Renal cortical epithelial cell (primary cell): ENCODE results near the gene TOM1. TPM values are rescaled to one million over a fixed set of nuclear protein-coding genes. Genes with fewer than 3 reads are reported as not detected.

Source experiments
- DNase-seq: peaks from one replicate; pipeline ENCODE4 v3.0.0-alpha.2; 2011; ENCODE audit warnings: low read depth
- total RNA-seq: library from RNA; depleted of rRNA; stranded (reverse); fragments of >200 nt; gene quantifications from 2 replicates; pipeline ENCODE4 v1.2.3, GENCODE V29; 2014

The TOM1 gene
- 15.1 and 23.6 TPM in 2 replicates for total RNA-seq

DNA sequence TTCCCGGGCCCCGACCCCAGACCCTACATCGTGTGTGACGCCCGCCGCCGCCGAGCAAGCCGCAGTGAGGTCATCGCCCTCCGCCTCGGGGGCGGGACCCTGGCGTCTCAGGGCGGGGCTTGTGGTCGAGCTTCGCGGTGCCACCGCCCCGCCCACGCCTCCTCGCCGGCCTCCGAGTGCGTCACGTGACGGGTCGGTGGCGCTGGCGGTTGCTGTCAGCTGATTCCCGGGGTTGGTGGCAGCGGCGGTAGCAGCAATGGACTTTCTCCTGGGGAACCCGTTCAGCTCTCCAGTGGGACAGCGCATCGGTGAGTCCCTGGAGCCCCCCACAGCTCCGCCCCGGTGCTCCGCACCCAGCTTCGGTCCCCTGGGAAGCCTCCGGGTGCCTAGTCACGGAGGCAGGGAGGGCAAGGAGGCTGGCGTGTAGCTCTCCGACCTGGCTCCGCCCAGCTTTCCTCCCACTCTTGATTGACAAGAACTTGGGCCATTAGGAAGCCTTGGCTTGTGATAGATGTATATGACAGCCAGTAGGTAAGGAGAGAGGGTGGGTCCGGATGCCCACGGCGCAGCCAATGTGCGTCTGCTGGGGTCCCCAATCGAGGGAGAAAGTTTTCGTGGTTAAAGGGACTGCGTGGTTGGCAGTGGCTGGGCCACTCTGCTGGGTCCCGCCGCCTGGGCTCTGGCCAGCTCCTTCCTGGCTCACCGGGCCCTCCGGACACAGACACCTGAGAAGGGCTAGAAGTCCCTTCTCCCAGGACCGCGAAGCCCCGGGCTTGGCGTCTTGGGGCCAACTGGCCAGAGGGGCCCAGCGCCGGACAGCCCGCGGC is at the start of gene TOM1:
TSS of gene TOM1 (plus strand) at position 222 of the 827 bp plus-strand sequence. CDS start at position 257, 35 bp downstream.
- DNase-seq = peak; percentile 95

DNA sequence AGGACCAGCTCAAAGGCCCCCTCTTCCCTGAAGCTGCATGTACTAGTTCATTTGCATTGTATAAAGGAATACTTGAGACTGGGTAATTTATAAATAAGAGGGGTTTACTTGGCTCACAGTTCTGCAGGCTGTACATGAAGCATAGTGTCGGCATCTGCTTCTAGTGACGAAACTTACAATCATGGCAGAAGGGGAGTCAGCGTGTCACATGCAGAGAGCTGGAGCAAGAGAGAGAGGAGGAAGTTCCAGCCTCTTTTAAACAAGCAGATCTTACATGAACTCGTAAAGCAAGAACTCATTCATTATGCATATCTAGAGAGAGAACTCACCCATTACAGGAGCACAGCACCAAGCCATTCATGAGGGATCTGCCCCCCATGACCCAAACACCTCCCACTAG is 49.5 kb upstream of the TOM1 start:
- DNase-seq = no peak

DNA sequence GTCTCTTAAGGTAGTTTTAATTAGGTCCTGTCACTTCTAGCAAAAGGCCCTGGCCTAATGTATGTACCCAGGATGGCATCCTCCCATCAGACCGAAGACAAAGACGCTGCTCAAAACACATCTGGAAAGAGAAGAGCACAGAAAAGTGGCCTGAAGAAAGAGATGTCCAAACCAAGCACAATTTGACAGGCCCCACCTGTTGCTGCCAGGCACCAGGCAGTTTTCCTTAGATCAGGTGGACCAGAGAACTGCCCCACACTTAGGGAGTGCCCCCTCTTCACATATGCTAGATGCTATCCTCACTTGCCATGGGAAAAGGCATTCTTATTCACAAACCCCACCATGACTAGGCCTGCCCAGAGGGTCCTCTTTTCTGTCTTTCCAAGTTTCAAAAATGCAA is 45.7 kb upstream of the TOM1 start:
- DNase-seq = no peak

DNA sequence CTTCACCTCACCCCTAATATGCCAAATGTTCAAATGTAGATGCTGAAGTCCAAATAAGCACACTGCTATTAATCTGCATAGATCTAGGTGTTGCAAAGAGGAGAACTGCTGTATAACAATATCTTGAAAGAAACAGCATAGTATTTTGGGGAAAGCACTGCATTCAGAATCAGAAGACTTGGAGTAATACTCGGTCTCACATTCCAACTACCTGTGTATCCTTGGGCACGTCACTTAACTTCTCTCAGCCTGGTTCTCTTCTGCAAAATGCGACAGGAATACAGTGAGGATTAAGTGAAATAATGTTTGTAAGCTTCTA is 42.7 kb upstream of the TOM1 start:
- no peak for DNase-seq

DNA sequence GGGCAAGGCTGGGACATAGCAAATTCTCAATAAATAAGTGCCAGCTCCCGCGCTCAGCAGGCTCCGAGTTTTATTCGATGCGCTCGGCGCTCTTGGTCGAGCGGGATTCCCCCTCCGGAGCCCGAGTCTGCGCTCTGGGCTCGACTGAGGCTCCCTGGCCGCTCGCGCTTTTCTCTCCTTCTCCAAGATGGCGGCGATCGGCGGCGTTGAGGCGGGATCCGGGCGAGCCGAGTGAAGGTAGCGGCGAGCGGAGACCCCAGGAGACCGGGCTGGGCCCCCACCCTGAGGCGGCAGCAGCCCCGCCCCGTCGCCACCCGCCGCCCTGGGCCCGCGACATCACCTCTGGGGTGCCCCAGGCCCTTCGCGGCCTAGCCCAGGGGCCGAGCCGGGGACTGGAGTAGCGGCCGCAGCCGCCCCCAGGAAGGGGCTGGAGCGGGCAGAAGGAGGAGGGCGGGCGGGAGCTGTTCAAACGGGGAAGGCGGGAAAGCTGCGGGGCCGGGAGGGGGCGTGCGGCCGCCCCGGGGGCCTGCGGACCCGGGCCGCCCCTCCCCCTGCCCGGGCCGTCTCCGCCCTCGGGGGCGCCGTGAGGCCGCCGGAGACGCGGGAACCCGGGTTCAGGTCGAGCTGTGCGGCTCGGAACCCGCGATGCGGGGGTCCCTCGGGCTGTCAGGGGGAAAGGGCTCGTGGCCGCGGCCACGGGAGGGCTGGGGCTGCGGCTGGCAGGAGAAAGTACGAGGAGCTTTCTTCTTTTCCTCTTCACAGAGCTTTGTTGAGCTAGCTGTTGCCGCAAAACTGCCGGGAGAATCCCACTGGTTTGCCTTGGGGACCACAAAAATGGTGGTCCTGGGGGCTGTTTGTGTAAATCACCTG is 42.1 kb upstream of the TOM1 start, which contains the start of gene HMGXB4:
TSS of gene HMGXB4 (plus strand) at position 173 of the 870 bp plus-strand sequence. CDS start 4,898 bp downstream, outside the sequence.
- DNase-seq = peak; percentile 65

DNA sequence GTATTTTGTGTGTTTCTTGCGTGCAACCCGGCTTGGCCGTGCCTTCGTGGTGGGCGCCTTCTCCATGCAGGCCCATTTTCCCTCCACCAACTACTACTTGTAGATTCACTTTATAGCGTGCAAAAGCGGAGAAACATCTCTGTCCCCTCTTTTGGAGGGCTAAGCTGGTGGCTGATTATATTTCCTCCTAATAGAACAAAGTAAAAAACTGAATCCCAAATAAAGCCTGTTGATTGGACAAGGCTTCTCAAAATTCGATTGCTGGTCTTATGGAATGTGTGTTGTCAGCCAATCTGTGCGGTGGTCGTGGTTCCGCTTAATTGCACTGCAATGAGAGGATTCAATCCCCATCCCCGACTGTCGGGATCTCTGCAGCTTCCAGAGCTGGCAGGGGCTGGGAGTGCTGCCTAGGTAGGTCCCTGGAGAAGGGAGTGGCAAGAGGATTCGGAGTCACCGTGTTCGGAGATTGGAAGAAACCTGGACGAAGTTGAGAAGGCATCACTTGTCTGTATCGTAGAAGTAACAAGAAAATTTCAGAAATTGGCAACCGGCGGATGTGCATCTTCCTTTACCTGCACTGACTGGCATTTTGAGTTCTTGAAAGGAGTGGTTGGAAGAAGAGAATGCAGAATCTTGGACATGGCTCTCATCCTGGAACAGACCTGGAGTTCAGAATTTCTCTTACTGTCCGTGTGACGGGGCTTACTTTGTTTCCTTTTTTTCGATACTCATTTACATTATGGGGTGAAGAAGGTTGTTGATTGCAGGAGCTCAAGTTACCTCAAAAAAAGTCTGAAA is 41.3 kb upstream of the TOM1 start:
- DNase-seq = peak; percentile 14

DNA sequence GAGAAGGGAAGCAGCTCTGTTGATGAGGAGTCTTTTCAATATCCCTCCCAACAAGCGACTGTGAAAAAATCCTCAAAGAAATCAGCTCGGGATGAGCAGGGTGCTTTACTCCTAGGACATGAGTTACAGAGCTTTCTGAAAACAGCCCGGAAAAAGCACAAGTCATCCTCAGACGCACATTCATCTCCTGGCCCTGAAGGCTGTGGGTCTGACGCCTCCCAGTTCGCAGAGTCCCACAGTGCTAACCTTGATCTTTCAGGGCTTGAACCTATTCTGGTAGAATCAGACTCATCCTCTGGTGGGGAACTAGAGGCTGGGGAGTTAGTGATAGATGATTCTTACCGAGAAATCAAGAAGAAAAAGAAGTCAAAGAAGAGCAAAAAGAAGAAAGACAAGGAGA is 34.7 kb upstream of the TOM1 start:
- no peak for DNase-seq

DNA sequence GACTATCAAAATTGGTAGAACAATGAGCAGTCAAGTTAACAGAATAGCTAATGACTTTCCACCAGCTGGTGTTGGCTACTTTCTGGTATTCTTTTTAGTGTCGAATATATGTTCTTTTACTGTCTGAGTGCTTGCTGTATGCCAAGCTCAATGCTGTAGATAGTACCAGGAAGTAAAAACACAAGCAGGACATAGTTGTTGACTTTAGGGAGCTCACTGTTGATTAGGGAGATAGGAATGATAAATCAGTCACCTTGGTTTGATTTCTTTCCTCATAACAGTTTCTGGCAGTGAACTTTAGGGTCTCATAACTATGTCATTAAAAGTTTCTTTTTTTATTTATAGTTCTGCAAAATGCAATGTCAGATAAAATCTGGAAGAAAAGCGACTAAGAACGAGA is 33.4 kb upstream of the TOM1 start:
- DNase-seq = no peak

DNA sequence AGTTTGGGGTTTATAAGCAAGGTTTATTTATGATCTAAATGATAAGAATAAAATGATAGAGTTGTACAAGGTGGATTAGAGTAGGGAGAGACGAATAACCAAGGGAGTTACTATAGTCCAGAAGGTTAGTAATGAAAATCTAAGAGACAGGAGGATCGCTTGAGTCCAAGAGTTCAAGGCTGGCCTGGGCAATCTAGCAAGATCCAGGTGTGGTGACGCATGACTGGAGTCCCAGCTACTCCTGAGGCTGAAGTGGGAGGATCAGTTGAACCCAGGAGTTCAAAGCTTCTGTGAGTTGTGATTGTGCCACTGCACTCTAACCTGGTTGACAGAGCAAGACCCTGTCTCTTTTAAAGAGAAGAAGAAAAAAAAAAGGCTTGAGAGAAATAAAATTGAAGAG is 30.1 kb upstream of the TOM1 start:
- DNase-seq = no peak

DNA sequence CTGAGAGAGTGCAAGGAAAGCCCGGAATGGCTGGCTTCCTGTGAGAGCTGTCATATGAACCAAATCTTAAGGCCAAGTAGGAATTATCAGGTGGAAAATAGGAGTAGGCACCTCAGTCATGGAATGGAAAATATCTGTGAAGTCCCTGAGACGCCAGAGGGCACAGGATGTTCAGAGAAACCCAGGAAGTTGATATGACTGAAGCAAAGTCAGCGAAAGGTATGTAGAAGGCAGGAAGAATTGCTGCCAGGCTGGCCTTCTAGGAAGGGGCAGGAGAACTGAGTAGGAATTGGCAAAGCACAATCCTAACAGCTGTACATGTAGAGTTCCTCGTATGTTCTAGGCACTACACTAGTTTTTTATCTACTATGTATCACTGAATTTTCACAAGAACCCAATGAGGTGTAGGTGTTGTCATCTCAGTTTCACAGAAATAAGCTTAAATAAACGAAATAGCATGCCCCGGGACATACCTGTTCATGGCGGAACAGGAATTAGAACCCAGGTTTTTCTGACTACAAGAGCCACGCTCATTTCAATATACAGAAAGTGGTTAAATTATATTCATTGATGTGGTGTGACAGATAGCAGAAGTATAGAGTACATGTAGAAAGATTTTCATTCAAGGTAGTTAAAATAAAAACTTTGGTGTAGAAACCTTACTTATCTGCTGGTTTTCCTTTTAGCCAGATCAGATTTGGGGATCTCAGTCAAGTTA is 25.4 kb upstream of the TOM1 start:
- no peak for DNase-seq

DNA sequence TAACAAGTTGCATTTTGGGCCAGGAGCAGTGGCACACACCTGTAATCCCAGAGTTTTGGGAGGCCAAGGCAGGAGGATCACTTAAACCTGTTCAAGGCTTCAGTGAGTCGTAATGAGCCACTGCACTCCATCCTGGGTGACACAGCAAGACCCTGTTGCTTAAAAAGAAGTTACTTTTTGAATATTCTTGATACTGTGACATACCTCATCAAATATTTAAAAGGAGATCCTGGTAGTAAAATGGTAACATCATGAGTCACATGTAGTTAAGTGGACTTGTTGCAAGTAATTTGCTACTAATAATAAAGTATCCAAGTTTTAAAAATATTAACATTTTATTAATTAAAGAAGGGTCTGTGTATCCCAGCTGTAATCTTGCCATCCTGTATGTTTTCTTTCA is 24.1 kb upstream of the TOM1 start:
- peak; percentile 53 for DNase-seq

DNA sequence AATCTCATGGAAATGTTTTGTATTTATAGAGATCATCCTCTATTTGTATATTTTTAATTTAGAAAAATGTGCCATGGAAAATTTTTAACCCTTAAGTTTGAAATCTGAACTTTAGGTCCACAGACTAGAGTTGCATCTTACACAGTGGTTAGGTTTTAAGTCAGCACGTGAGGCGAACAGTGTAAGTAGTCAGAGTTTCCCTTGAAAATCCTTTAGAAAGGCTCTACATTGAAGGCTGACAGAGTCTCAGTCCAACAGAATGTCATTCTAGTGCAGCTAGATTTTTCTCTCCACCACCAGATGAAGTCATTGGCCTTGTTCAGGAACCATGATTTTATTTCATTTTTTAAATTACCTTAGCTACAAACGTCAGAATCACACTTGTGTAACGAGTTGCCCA is 23.7 kb upstream of the TOM1 start:
- DNase-seq = no peak

DNA sequence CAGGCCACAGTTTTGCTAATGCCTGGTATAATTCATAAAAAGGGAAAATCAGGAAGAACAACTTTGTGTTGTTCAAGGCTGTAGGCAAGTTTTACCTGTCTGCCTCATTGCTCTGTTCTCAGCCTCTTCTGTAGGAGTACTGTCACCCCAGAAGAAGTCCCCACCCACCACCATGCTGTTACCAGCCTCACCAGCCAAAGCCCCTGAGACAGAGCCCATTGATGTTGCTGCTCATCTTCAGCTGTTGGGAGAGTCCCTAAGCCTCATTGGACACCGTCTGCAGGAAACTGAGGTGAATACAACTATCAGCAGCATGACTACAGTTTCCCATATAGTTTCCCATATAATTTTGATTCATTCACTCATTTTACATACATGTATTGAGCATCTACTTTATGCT is 11.6 kb upstream of the TOM1 start:
- no peak for DNase-seq

DNA sequence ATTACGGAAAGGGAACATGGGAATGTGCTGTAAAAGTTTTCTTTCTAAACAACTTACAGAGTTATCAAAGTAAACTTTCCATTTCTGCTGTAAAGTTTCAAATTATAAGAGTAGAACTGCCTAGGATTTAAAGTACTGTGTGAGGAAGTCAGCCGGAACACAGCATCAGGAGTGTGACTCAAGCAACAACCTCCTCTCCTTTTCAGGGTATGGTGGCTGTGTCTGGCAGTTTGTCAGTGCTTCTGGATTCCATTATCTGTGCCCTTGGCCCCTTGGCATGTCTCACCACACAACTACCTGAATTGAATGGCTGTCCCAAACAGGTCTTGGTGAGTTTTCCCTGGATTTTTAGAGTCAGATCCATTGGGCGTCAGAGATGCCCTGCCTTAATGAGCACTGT is 6.9 kb upstream of the TOM1 start:
- peak; percentile 46 for DNase-seq

DNA sequence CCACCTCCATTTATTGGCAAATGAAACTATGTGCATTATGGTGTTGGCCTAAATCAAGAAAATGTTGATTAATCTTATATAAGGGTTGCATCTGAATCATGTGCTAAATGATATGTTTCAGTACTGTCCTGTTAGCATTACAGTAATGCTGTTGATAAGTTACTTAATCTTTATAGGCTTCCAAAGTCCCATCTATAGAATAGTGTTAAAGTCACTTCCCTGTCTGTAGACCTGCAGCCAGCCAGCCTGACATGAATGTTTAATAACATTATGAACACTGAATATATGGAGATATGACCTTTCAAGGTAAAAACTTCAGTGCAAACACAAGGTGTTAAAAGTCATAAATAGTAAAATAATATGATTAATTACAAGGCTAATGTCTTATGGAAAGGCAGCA is 3.6 kb upstream of the TOM1 start:
- DNase-seq = no peak

DNA sequence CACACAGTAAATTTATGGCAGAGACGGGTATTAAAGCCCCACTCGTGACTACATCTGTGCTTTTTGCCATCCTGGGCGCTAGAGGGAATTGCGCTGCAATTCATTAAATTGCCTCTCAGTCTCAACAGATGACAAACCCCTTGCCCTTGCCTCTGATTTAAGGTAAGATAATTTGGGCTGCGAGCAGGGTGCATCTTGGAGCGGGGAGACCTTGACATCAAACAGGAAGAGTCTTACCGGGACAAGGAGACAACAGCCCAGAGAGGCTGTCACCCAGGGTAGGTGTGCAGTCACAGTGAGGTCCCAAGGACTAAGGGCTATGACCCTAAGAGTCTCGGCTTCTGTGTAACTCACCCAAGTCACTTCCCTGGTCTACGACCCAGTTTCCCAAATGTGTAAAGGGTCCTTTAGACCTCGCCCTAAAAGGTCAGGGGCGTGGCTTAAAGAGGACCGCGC is 449 bp upstream of the TOM1 start:
- DNase-seq = peak; percentile 19

DNA sequence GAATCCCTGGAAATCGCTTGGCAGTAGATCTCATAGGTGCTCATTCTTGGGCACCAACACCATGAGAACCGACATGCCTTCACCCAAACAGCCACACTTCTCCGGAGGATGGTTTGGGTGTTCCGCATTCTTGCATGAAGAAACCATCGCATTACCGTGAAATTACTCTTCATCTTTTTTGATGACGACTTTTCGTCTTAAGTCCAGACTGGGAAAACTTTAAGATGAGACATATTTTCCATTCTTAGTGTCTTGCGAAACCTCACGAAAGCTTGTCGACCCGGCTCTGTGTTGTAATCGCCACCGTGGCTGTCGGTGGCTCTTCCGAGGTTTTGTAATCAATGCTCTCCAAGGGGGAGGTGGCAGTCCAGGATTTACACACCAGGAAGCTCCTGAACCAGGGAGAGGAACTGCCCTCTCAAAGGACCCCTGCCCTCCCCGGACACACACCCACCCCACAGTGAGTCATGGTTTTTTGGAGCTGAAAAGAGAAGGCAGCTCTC is 1.7 kb downstream of the TOM1 start:
- peak; percentile 91 for DNase-seq

DNA sequence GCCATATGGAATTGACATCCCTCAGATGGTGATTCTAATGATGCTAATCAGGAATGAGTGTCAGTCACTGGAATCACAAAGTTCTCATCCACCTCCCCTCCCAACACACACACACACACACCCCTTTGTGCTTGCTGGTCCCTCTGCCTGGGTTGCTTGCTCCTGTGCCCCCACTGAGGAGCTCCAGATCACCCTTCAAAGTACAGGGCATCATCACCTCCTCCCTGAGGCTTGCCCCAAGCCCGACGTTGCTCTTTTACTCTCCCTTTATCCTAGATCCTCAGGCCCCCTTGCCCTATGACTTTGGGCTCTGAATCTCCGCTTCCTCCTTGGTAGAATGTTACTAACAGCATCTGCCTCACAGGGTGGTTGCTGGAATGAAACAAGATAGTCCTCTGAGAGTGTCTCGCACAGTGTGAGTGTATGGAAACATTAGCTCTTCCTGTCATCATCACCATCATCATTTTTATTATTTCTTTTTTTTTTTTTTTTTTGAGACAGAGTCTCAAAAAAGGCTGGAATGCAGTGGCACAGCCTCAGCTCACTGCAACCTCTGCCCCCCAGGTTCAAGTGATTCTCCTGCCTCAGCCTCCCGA is 3.4 kb downstream of the TOM1 start:
- no peak for DNase-seq

DNA sequence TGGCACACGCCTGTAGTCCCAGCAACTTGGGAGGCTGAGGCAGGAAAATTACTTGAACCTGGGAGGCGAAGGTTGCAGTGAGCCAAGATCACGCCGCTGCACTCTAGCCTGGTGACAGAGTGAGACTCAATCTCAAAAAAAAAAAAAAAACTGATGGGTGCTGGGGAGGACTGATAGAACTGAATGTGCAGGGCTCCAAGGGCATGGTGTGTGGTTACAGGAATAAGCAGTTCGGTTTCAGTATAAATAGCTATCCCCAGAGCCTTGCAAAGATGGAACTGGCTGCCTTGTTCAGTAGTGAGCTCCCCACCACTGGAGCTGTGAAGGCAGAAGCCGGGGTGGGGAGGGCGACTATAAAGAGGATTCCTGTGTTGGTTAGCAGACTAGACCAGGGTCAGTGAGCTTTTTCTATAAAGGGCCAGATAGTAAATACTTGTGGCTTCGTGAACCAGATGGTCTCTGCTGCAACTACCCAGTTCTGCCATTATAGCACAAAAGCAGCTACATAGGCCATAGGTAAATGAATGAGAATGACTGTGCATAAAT is 5.9 kb downstream of the TOM1 start:
- DNase-seq = no peak

DNA sequence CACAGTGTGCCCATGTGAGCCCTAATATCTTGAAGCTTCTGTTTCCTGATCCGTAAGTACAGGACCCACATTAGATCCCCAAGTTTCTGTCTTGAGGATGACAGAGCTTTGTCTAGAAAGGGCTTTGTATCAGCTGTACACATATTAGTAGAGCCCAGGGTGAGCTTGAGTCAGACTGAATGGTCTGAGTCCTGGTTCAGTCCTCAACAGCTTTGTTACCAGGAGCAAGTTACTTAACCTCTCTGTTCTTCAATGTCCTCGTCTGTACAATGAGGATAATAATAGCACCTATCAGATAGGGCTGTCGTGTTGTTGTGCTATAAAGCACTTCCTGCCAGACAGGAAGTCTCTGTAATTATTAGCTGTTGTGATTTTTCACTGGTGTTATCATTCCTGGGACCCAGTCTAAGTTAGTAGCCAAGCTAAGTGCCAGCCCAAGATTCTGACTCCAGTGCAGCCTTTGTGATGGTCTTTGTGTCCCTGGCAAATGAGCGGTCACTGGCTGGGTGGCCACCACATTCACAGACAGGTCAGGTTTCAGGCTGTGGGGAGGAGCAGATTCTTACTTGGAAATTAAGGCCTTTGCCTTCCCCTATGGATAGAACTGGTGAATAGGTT is 6.8 kb downstream of the TOM1 start:
- DNase-seq = peak; percentile 34
